B cell (primary cell): ENCODE measurements around the gene TEDC1. TPM values are rescaled to one million over a fixed set of nuclear protein-coding genes. Genes with fewer than 3 reads are reported as not detected.

Experiments used
- ATAC-seq: fragments of 200-7000 bp; cut with Tn5 transposase; one replicate; pipeline ENCODE4 v1.10.0; 2021; ENCODE audit warnings: low read depth, mild to moderate bottlenecking, moderate number of reproducible peaks, moderate library complexity
- CTCF ChIA-PET: fragments of 350-600 bp; sonication (Branson Sonifier 250); formaldehyde crosslinking; loops from one replicate; lab custom pipeline; 2021; ENCODE audit warnings: antibody characterized with exemption, inconsistent platforms; lab: Charles Lee
- POLR2A ChIA-PET: fragments of 350-600 bp; sonication (Branson Sonifier 250); formaldehyde crosslinking; loops from one replicate; lab custom pipeline; 2021; ENCODE audit warnings: antibody characterized with exemption; lab: Charles Lee
- DNase-seq: peaks from one replicate; pipeline ENCODE4 v3.0.0; 2013
- H2AFZ ChIP-seq: 2 replicates; pipeline ENCODE4 v1.6.1; 2012; ENCODE audit warnings: mild to moderate bottlenecking, low read depth, low read length; ENCODE audit not compliant: insufficient read depth, poor library complexity, severe bottlenecking
- H3K27ac ChIP-seq, 2 donors: 1 replicate in 1 of 2; 2 replicates in 1 of 2; pipeline ENCODE4 v1.5.1; 2012 to 2013; ENCODE audit warnings: low read length in 2 of 2, mild to moderate bottlenecking in 2 of 2, moderate library complexity in 1 of 2
- H3K27me3 ChIP-seq, 4 experiments: fragments of 200-600 bp in 1 of 4; sonication (generic) in 1 of 4; replicated peaks in 1 of 4; 1 replicate in 2 of 4; 2 replicates in 2 of 4; pipeline versions ENCODE4 v1.6.1 to v1.7.0; 2013 to 2016; ENCODE audit warnings: low read length in 3 of 4, mild to moderate bottlenecking in 2 of 4, mixed read lengths in 1 of 4, moderate library complexity in 1 of 4; ENCODE audit not compliant: insufficient read depth in 4 of 4, control insufficient read depth in 3 of 4; ENCODE audit errors: control extremely low read depth in 1 of 4
- H3K36me3 ChIP-seq, 2 experiments: replicated peaks in 1 of 2; 1 replicate in 1 of 2; 2 replicates in 1 of 2; pipeline versions ENCODE4 v1.6.1 to v1.7.1; 2013; ENCODE audit warnings: low read length in 1 of 2; ENCODE audit not compliant: insufficient read depth in 2 of 2, control insufficient read depth in 1 of 2; ENCODE audit errors: control extremely low read depth in 1 of 2, extremely low read depth in 1 of 2
- H3K4me1 ChIP-seq, 2 donors: fragments of 200-600 bp in 1 of 2; sonication (generic) in 1 of 2; 1 replicate in 1 of 2; 2 replicates in 1 of 2; pipeline versions ENCODE4 v1.5.1 to v1.6.1; 2013 to 2017; ENCODE audit warnings: low read length in 2 of 2; ENCODE audit not compliant: control insufficient read depth in 2 of 2, insufficient read depth in 2 of 2
- H3K4me2 ChIP-seq: replicated peaks from 2 replicates; pipeline ENCODE3; 2012; ENCODE audit warnings: mild to moderate bottlenecking, low read depth, low read length; ENCODE audit not compliant: poor library complexity, severe bottlenecking
- H3K4me3 ChIP-seq, 5 experiments: fragments of 200-600 bp in 1 of 5; sonication (generic) in 1 of 5; 1 replicate in 3 of 5; 2 replicates in 2 of 5; pipeline versions ENCODE4 v1.5.1 to v1.7.0; 2011 to 2016; ENCODE audit warnings: low read length in 4 of 5, mild to moderate bottlenecking in 4 of 5, low read depth in 2 of 5, control low read depth in 1 of 5, moderate library complexity in 1 of 5; ENCODE audit not compliant: insufficient read depth in 1 of 5; ENCODE audit errors: control extremely low read depth in 1 of 5, extremely low read depth in 1 of 5
- H3K79me2 ChIP-seq: fragments of 200-600 bp; sonication (generic); one replicate; pipeline ENCODE4 v1.6.0; 2016; ENCODE audit warnings: low read length; ENCODE audit not compliant: control insufficient read depth, insufficient read depth
- H3K9ac ChIP-seq: fragments of 200-600 bp; sonication (generic); 2 replicates; pipeline ENCODE4 v1.6.1; 2017; ENCODE audit warnings: mild to moderate bottlenecking, low read length, moderate library complexity
- H3K9me3 ChIP-seq, 3 donors: one replicate each; pipeline versions ENCODE4 v1.6.1 to v1.7.1; 2013; ENCODE audit warnings: low read length in 2 of 3; ENCODE audit not compliant: control insufficient read depth in 2 of 3, insufficient read depth in 1 of 3; ENCODE audit errors: control extremely low read depth in 1 of 3
- H4K20me1 ChIP-seq: 2 replicates; pipeline ENCODE4 v1.6.0; 2012; ENCODE audit warnings: mild to moderate bottlenecking, low read length; ENCODE audit not compliant: insufficient read depth, control insufficient read depth, poor library complexity, severe bottlenecking
- H3K27ac Mint-ChIP-seq: one replicate; pipeline ENCODE4 v1.8.0; 2021; ENCODE audit warnings: mixed read lengths
- H3K27me3 Mint-ChIP-seq: one replicate; pipeline ENCODE4 v1.8.0; 2021; ENCODE audit warnings: mixed read lengths
- H3K4me1 Mint-ChIP-seq: one replicate; pipeline ENCODE4 v1.8.0; 2021; ENCODE audit warnings: mixed read lengths
- H3K4me3 Mint-ChIP-seq: one replicate; pipeline ENCODE4 v1.8.0; 2021; ENCODE audit warnings: mixed read lengths
- H3K9me3 Mint-ChIP-seq: one replicate; pipeline ENCODE4 v1.8.0; 2022; ENCODE audit warnings: mixed read lengths; ENCODE audit not compliant: insufficient read depth
- CTCF ChIP-seq: fragments of 200-600 bp; IDR thresholded peaks from one replicate; pipeline ENCODE4 v1.8.0; 2022; ENCODE audit warnings: antibody characterized with exemption, mild to moderate bottlenecking
- EZH2 ChIP-seq: IDR thresholded peaks from 2 replicates; pipeline ENCODE4 v1.6.1; 2012; ENCODE audit warnings: borderline replicate concordance, low read depth, mild to moderate bottlenecking, moderate library complexity, low read length; ENCODE audit not compliant: insufficient read depth, poor library complexity, severe bottlenecking
- WGBS: methylation state at CpG from one replicate; pipeline ENCODE4 v1.1.5; 2013; ENCODE audit warnings: missing lambda C conversion rate; ENCODE audit not compliant: insufficient coverage; 5-methylcytosine and 5-hydroxymethylcytosine counted together
- intact Hi-C: fragments of 100-400 bp; cut with micrococcal nuclease; formaldehyde crosslinking; loops from one replicate; pipeline ENCODE4 v1.10.0; 2022
- polyA plus RNA-seq: library from polyadenylated mRNA; depleted of rRNA; stranded (reverse); fragments of >200 nt; gene quantifications from 2 replicates; pipeline ENCODE4 v1.2.3, GENCODE V29; 2012
- total RNA-seq, 2 donors: library from RNA; stranded (reverse); fragments of 120-200 nt in 1 of 2; gene quantifications; 1 replicate in 1 of 2; 2 replicates in 1 of 2; pipeline versions ENCODE4 v1.2.3 to v1.2.4, GENCODE V29; 2013 to 2022

Gene TEDC1
- total and polyA plus RNA-seq, 2 donors (not counting 1 experiment from before 2014, with no cell fraction given), result 19.7 to 22.2 TPM

GRCh38 chr14:105492031-105492970, 1.3 kb downstream of the TEDC1 start:
- peak overlapping the region in 1 of 5 experiments; percentile 89 for H3K4me3 ChIP-seq
- H3K4me1 Mint-ChIP-seq, result peaks cover 24% of the 10 kb centered on the region
- no peaks in the 10 kb centered on the region for H3K9me3 ChIP-seq
- H3K4me1 ChIP-seq, result peaks cover 24 to 36% of the 10 kb centered on the region in 2 donors
- peak overlapping the region; percentile 78 for H3K4me3 Mint-ChIP-seq
- ChIA-PET POLR2A (interaction anchor here (0.6 to 1.0 kb wide), 5 partner anchors 7 to 944 kb away, joined by 3 to 12 read pairs (median 4); no protein-coding TSS in a partner anchor), CTCF (interaction anchor here (0.6 to 4.5 kb wide), 6 partner anchors 8 to 122 kb away, joined by 3 to 121 read pairs (median 7); no protein-coding TSS in a partner anchor)
- intact Hi-C loops, result loop anchor here (5.0 kb wide), 2 partner anchors 290 to 400 kb away; no protein-coding TSS in a partner anchor
- WGBS, result 92% methylated on average over 22 of the region's 24 CpGs
- peaks cover 0 to 9% of the 10 kb centered on the region in 2 experiments for H3K36me3 ChIP-seq
- H3K27me3 Mint-ChIP-seq, result no peaks in the 10 kb centered on the region
- no peaks in the 10 kb centered on the region for H3K9me3 Mint-ChIP-seq
- no peak overlapping the region for H2AFZ ChIP-seq
- DNase-seq (peak; percentile 42), ATAC-seq (no peak)
- H3K79me2 ChIP-seq, result peaks cover 9% of the 10 kb centered on the region
- peak overlapping the region; percentile 88 for H3K27ac Mint-ChIP-seq
- peak overlapping the region; percentile 86 for H3K9ac ChIP-seq
- H4K20me1 ChIP-seq, result peaks cover 26% of the 10 kb centered on the region
- H3K4me2 ChIP-seq, result peak overlapping the region; percentile 100
- H3K27ac ChIP-seq, result peak overlapping the region in 1 of 2 donors; percentile 96
- TF ChIP-seq EZH2, result no peak
- TF ChIP-seq CTCF, result no peak
- no peaks in the 10 kb centered on the region for H3K27me3 ChIP-seq
